ENCODE measurements around the gene FAM3B.

DNA sequence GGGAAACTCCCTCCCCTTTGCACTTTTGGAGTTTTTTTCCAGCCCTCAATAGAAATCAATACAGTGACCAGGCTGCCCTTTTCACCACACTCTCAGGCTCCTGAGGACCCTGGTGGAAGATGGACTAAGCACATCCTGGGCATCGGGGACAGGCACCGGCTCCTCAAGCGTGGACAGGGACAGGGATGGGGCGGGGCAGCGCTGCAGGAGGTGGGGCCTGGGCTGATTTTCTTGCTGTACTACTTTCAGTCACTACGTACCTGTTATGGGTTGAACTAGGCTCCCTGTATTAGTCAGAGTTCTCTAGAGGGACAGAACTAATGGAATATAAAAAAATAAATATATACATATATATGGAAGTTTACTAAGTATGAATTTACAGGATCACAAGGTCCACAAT lies 47.7 kb downstream of the FAM3B start:
- TF ChIP-seq POLR2A (IDR thresholded peaks at IDR 0.05; ENCODE audit: low read depth, low read length) (no peak), POLR2AphosphoS5 (IDR thresholded peaks at IDR 0.05; ENCODE audit: low read depth, low read length) (no peak)

All from GM12892 (cell line).